Uterus (tissue), 2 donors: Measurements from ENCODE around the gene DHX9.

ENCODE experiments used
- CTCF ChIP-seq, 4 experiments: fragments of 200-600 bp in 2 of 4; fragments of 450-650 bp in 2 of 4; sonication (generic) in 2 of 4; IDR thresholded peaks; one replicate each; pipeline ENCODE4 v1.5.1; 2016 to 2019; ENCODE audit warnings: antibody characterized with exemption in 4 of 4, mild to moderate bottlenecking in 2 of 4, moderate library complexity in 1 of 4
- POLR2A ChIP-seq, 2 donors: fragments of 450-650 bp; IDR thresholded peaks; one replicate each; pipeline ENCODE4 v1.6.1; 2016; ENCODE audit warnings: antibody characterized with exemption in 2 of 2, mild to moderate bottlenecking in 1 of 2, moderate library complexity in 1 of 2

DNA sequence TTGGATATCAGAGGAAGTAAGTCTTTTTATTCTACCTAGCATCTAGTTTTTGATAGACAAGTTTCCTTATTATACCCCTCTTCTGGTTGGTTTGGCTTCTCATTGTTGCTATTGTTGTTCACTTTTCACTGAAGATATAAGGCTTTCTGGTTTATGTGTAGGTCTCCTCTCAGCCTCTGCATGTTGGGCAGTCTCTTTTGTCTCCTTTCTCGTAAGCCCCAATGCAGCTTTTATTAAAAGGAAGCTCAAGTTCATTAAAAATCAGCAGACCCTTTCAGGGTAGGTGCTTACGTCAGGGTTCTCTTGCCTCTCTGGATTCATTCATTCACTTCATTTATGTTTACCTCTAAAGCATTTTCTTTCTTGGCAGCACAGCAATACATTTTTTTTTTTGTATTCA, 4.8 kb upstream of the DHX9 start:
- no peak for TF ChIP-seq POLR2A (IDR thresholded peaks at IDR 0.05)
- no peak for TF ChIP-seq CTCF (IDR thresholded peaks at IDR 0.05)
